Right lobe of liver (tissue), 6 donors: ENCODE measurements around the gene KCNMA1. TPM values are rescaled to one million over a fixed set of nuclear protein-coding genes. Genes with fewer than 3 reads are reported as not detected.

Experiments
- ATAC-seq, 4 donors: fragments of 200-7000 bp; cut with Tn5 transposase; one replicate each; pipeline ENCODE4 v1.9.1; 2020; ENCODE audit warnings: mild to moderate bottlenecking in 4 of 4, moderate library complexity in 4 of 4
- DNase-seq, 3 donors: peaks; one replicate each; pipeline ENCODE4 v3.0.0-alpha.2; 2020
- H3K27ac ChIP-seq, 3 donors: fragments of 200-600 bp; one replicate each; pipeline ENCODE4 v1.8.0; 2022
- H3K27me3 ChIP-seq, 2 donors: fragments of 200-600 bp; one replicate each; pipeline ENCODE4 v1.8.0; 2022
- H3K36me3 ChIP-seq, 4 donors: fragments of 200-600 bp; sonication (generic) in 1 of 4; one replicate each; pipeline versions ENCODE4 v1.5.1 to v1.8.0; 2017 to 2022; ENCODE audit warnings: control low read depth in 1 of 4
- H3K4me1 ChIP-seq, 4 donors: fragments of 200-600 bp; sonication (generic) in 1 of 4; one replicate each; pipeline versions ENCODE4 v1.5.1 to v1.8.0; 2017 to 2022; ENCODE audit warnings: control low read depth in 1 of 4
- H3K4me3 ChIP-seq, 3 donors: fragments of 200-600 bp; one replicate each; pipeline ENCODE4 v1.8.0; 2022
- H3K9me3 ChIP-seq, 4 donors: fragments of 200-600 bp; sonication (generic) in 1 of 4; one replicate each; pipeline versions ENCODE4 v1.5.1 to v1.8.0; 2017 to 2022; ENCODE audit warnings: control low read depth in 1 of 4
- CTCF ChIP-seq, 4 donors: fragments of 200-600 bp in 3 of 4; fragments of 450-650 bp in 1 of 4; IDR thresholded peaks; one replicate each; pipeline versions ENCODE4 v1.5.1 to v1.8.0; 2016 to 2022; ENCODE audit warnings: antibody characterized with exemption in 4 of 4, mild to moderate bottlenecking in 2 of 4
- POLR2A ChIP-seq: fragments of 450-650 bp; IDR thresholded peaks from one replicate; pipeline ENCODE4 v1.6.1; 2017; ENCODE audit warnings: antibody characterized with exemption, mild to moderate bottlenecking
- WGBS: methylation state at CpG from one replicate; pipeline ENCODE4 v1.1.6; 2018; ENCODE audit warnings: low coverage, low lambda C conversion rate; ENCODE audit not compliant: insufficient coverage; ENCODE audit errors: missing lambda C conversion rate; 5-methylcytosine and 5-hydroxymethylcytosine counted together
- intact Hi-C, 2 donors: fragments of 100-400 bp; cut with DNase I; formaldehyde crosslinking; loops; one replicate each; pipeline versions ENCODE4 v1.11.2 to v1.14.1; 2022
- total RNA-seq, 6 experiments: library from RNA; depleted of rRNA in 2 of 6; stranded (reverse); fragments of >200 nt in 2 of 6; fragmentation: NEBNext Ultra II Directional in 3 of 6; extraction: Animal tissue kit (Norgen Biotek cat#: 25700) in 3 of 6; gene quantifications; one replicate each; pipeline versions ENCODE4 v1.1.0 to v1.2.4, GENCODE V29; 2016 to 2023
- donor health status: DM: no; HTN: yes; CAD: no.
- donor health status: DM: no; HTN: no; CAD: no.
- donor health status: DM: no; HTN: no; CAD: no.
- donor health status: DM: no; HTN: yes; CAD: no.
- donor health status: DM: no; HTN: yes; CAD: no.

Gene KCNMA1
- total RNA-seq, 6 experiments from 2014 or later, result 5.7 to 48.0 (median 15.1) TPM

- intact Hi-C loops, result no loop called here
- Histone ChIP-seq H3K4me3 (no peak overlapping the region), H3K4me1 (peaks cover 0 to 40% (median 4%) of the 10 kb centered on the region in 4 donors), H3K27ac (no peak overlapping the region), H3K36me3 (no peaks in the 10 kb centered on the region), H3K9me3 (no peaks in the 10 kb centered on the region), H3K27me3 (no peaks in the 10 kb centered on the region)
- WGBS, result 33% methylated on average over 2 of the region's 3 CpGs
- no peak for ATAC-seq
- no peak for TF ChIP-seq POLR2A
- no peak for TF ChIP-seq CTCF (IDR thresholded peaks at IDR 0.05)
- DNase-seq, result no peak
Measured at GRCh38 chr10:77071956-77072355, 565.7 kb downstream of the KCNMA1 start.

GRCh38 chr10:77071001-77071511 is 566.6 kb downstream of the KCNMA1 start:
- Histone ChIP-seq H3K27ac (no peak overlapping the region), H3K36me3 (no peaks in the 10 kb centered on the region), H3K4me1 (peaks cover 0 to 34% (median 4%) of the 10 kb centered on the region in 4 donors), H3K4me3 (no peak overlapping the region), H3K27me3 (no peaks in the 10 kb centered on the region), H3K9me3 (no peaks in the 10 kb centered on the region)
- TF ChIP-seq CTCF (IDR thresholded peaks at IDR 0.05), result no peak
- no peak for TF ChIP-seq POLR2A
- DNase-seq (no peak), ATAC-seq (no peak)
- WGBS, result 100% methylated on average over 1 of the region's 4 CpGs
- intact Hi-C loops, result no loop called here

DNA sequence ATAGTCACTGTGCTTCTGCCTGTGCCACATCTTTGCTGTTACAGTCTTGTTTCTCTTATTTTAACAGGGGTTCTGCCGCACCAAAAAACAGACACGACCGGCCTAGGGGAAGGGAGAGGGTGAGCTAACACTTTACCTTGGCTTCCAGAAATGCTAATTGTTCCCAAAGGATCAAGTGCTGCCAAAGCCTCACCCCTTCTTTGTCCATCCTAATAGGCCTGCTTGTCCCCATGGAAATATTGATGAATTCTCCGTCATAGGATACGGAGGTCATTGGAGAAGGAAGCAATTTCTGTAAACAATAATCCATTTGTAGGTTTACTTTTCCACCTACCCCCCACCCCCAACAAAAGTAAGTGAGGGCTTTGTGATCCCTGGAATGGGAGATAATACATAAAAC is 567.3 kb downstream of the KCNMA1 start:
- no peak overlapping the region for H3K4me3 ChIP-seq
- H3K27me3 ChIP-seq, result no peaks in the 10 kb centered on the region
- DNase-seq (no peak), ATAC-seq (no peak)
- TF ChIP-seq POLR2A (no peak), CTCF (IDR thresholded peaks at IDR 0.05) (no peak)
- no peak overlapping the region for H3K27ac ChIP-seq
- 85% methylated on average over 5 of the region's 5 CpGs for WGBS
- intact Hi-C loops, result no loop called here
- no peaks in the 10 kb centered on the region for H3K9me3 ChIP-seq
- peaks cover 0 to 29% (median 4%) of the 10 kb centered on the region in 4 donors for H3K4me1 ChIP-seq
- no peaks in the 10 kb centered on the region for H3K36me3 ChIP-seq

DNA sequence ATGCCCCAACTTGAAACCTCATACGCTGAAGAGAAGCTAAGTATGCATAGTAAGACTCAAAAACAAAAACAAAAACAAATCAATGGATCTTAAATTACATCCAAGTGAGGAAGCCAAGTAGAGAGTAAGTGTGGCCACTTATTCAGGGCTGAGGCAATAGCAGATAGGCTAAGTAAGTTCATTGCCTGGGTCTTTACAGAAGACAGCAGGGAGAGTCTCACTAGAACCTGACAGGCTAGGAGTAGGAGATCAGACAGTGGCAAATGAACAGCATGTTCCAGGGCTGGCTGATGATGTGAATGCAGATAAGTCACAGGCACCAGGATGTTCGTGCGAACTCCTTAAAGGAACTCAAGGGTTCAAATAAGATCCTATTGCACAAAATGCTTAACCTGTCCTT is 568.6 kb downstream of the KCNMA1 start:
- Histone ChIP-seq H3K9me3 (no peaks in the 10 kb centered on the region), H3K36me3 (no peaks in the 10 kb centered on the region), H3K27me3 (no peaks in the 10 kb centered on the region), H3K27ac (no peak overlapping the region), H3K4me3 (no peak overlapping the region), H3K4me1 (peaks cover 0 to 15% (median 4%) of the 10 kb centered on the region in 4 donors)
- WGBS, result 91% methylated on average over 3 of the region's 3 CpGs
- TF ChIP-seq CTCF (IDR thresholded peaks at IDR 0.05) (no peak), POLR2A (no peak)
- no peak for DNase-seq
- ATAC-seq, result no peak
- intact Hi-C loops, result no loop called here

- intact Hi-C loops, result no loop called here
- ATAC-seq, result no peak
- WGBS, result 86% methylated on average over 4 of the region's 4 CpGs
- no peaks in the 10 kb centered on the region for H3K9me3 ChIP-seq
- H3K4me3 ChIP-seq, result no peak overlapping the region
- no peak overlapping the region for H3K27ac ChIP-seq
- DNase-seq, result no peak
- H3K36me3 ChIP-seq, result no peaks in the 10 kb centered on the region
- no peaks in the 10 kb centered on the region for H3K27me3 ChIP-seq
- TF ChIP-seq POLR2A (no peak), CTCF (IDR thresholded peaks at IDR 0.05) (no peak)
- peaks cover 0 to 9% (median under 1%) of the 10 kb centered on the region in 4 donors for H3K4me1 ChIP-seq
Measured at GRCh38 chr10:77068272-77068671, 569.3 kb downstream of the KCNMA1 start.
